HUDEP-2 (cell line): ENCODE data around the gene TECR.
"Not testable (repeated sequence)": the region's sequence is repeated elsewhere in the genome, so short reads cannot be mapped to it uniquely, and the experiment has no call there.

Source experiments
- DNase-seq, 76 experiments: peaks; one replicate each; lab custom pipeline; 2025; ENCODE audit not compliant: unreplicated experiment in 76 of 76; lab: John Stamatoyannopoulos, UW

TECR gene

DNA sequence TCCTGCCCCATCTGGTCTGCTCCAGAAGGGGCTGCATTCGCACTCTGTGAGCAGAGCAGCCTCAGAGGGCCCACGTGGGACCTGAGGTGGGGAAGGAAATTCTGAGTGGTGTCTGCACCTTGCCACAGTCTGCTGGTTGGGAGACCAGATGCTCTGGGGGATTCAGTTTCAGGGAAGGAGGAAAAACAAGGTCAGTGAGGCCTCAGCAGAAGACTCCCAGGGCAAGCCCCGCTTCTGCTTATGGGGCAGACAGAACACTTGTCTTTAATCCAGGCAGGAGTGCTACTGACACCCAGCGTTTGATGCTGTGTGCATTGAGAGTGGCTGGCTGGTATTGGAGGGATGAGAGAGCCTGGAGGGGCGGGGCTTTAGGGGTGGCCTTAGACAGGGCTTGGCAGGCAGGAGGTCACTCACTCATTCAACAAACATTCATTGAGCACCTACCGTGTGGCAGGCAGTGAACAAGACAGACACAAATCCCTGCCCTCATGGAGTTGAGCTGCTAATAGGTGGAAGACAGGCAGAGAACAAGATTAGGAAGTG is 48.6 kb downstream of the TECR start:
- DNase-seq: peak in 3 of 76 experiments; percentile 14 to 17 (median 15)

DNA sequence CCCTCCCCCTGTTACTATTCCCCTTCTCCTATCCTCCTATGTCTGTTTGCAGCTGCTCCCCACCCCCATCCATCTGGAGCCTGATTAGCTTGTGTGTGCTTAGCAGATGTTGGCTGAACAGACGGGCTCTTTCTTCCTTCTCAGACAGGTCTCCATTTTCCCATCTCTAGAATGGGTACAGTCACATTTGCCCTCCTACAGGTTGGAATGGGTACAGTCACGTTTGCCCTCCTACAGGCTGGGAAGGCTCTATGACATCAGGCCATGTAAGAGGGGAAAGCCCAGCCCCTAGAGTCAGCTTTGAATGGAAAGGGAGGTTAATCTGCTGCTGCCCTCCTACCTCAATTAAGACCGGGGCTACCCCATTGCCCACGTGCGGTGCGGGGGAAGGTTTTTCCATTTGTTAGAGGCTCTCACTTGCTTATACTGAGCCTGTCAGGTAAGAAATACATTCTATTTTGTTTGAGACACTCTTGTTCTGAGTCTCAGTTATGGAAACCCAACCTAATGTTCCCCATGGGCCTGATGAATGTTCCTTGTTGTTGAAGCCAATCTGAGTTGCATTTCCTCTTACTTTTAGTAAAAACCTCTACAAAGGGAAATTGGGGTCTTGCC is 51.3 kb downstream of the TECR start:
- peak in 1 of 76 experiments; percentile 6 for DNase-seq

DNA sequence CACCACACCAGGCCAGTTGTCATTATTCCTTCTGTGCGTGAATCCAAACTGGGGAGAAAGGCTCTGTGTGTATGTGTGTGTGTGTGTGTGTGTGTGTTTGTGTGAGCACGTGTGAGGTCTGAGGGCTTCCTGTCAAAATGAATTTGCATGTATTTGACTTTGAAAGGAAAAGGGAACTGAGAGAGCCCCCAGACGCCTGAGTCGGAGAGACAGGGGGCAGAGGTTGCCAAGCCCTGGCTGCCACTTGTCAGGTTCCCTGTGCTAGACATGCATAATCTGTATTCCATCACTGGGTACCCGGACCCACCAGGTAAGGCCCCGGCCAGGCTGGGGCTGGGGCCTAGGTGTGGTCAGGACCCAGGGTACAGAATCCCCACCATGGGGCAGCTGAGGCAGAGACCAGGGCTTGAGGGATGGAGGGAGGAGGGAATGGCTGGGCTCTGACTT is 53.5 kb downstream of the TECR start, which contains the start of gene CLEC17A:
CLEC17A (plus strand) TSS at position 191 of the 447 bp plus-strand sequence; CDS start at position 268, 77 bp downstream.
- DNase-seq: no peak

DNA sequence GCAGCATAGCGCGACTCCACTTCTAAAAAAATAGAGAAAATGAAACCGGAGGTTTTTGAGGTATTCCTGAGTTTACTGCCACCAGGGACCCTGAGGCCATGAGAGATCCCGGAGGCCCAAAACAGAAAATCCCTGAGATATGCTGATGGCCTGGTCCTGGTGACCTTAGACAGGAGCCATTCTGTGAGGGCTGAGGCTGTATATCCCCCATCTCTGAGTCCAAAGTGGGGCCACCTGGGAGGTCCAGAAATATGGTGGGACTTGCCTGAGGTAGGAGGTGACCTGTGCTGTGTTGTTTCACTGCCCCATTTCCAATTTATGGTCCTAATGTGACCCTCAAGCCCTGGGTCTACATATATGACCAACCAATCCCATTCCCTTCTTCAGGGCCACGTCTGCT is 55.0 kb downstream of the TECR start:
- DNase-seq: not testable (repeated sequence)

DNA sequence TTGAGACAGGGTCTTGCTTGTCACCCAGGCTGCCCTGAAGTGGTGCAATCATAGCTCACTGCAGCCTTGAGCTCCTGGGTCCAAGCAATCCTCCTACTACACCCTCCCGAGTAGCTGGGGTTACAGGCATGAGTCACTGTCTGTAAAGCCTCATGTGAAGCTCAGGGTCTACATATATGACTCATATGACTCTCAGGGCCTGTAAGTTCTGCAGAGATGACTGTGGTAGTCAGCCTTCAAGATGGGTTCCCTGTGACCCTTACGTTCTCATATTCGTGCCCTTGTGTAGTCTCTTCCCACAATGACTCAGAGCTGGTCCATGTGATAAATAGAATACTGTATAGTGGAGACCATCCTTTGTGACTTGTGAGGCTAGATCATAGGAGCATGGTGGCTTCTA is 55.8 kb downstream of the TECR start:
- not testable (repeated sequence) for DNase-seq

DNA sequence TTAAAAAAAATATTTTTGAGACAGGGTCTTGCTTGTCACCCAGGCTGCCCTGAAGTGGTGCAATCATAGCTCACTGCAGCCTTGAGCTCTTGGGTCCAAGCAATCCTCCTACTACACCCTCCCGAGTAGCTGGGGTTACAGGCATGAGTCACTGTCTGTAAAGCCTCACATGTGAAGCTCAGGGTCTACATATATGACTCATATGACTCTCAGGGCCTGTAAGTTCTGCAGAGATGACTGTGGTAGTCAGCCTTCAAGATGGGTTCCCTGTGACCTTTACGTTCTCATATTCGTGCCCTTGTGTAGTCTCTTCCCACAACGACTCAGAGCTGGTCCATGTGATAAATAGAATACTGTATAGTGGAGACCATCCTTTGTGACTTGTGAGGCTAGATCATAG is 60.0 kb downstream of the TECR start:
- DNase-seq: not testable (repeated sequence)

DNA sequence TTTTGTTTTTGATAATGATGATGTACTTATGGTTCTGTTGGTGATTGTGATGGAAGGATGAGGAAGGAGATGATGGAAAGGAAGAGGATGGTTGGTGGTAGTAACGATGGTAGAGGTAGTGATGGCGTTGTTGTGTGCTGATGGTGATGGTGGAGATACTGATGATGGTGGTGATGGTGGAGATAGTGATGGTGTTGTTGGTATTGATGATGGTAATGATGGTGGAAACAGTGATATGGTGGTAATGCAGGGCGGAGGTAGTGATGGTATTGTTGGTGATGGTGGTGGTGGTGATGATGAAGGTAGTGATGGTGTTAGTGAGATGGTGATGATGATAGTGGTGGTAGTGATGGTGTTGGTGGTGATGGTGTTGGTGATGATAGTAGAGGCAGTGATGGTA is 66.2 kb downstream of the TECR start:
- DNase-seq: no peak

DNA sequence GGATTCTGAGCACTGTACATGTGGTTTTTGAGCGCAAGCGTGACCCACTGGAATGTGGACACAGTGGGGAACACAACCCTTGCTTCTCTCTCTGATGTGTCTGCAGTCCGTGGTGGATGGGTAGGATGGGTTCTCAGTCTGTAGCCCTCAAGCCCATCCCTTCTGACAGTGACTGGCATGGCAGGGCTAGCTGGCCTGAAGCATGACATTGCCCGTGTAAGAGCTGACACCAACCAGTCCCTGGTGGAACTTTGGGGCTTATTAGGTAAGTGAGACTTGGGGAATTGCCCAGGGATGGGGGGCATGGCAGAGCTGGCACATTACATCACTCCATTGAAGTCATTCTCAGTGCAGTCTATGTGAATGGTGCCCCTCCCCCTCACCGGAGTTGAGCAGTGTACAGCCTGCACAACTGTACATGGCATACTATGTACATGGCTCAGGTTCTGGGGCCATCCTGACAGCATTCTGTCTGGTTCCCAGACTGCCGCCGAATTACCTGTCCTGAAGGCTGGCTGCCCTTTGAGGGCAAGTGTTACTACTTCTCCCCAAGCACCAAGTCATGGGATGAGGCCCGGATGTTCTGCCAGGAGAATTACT is 70.3 kb downstream of the TECR start:
- no peak for DNase-seq

DNA sequence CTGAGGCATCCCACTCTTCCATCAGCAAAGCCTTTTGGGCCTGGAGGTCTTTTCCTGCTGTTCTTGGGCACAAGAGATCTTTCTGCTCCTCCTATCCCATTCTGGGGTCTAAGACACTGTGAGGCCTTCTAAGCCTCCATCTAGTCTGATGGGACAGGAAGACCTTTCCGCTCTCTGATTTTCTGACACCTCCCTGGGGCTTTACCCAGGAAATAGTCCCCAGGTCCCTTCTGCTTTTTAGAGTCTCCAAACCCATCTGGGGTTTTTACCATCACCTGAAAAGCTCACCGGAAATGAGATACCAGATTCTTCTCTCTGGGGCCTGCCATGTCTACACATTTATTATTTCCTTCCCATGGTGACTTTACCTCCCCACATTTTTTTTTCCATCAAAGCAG is 74.6 kb downstream of the TECR start:
- no peak for DNase-seq

DNA sequence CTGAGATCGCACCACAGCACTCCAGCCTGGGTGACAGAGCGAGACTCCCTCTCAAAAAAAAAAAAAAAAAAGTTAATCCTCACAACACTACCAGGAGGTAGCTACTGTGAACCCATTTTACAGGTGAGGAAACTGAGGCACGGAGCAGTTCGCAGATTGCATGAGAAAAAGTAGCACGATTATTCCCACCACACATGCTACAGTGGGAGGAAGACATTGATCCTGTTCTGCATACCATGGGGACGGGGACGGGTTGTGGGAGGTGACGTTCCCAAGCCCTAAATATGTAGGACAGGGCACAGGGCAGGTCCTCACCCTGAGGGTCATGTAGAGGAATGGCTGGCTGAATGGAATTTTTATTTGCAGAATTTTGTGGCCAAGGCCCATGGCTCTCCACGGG is 77.2 kb downstream of the TECR start:
- no peak for DNase-seq

DNA sequence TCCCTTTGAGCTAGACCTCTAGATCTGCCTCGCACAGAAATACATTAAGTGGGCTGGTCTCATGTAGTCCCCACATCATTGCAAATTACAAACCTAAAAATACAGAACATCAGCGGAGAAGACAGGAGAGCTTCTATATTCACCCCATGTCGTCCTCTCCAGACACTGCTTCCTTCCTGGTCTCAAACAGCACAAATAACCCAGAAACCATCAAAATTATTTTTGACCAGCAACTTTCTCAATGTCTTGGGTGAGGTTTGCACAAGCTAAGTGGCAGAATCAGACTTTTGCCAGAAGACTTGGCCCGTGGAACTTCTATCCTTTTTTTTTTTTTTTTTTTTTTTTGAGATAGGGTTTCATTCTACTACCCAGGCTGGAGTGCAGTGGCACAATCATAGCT is 81.7 kb downstream of the TECR start:
- no peak for DNase-seq

DNA sequence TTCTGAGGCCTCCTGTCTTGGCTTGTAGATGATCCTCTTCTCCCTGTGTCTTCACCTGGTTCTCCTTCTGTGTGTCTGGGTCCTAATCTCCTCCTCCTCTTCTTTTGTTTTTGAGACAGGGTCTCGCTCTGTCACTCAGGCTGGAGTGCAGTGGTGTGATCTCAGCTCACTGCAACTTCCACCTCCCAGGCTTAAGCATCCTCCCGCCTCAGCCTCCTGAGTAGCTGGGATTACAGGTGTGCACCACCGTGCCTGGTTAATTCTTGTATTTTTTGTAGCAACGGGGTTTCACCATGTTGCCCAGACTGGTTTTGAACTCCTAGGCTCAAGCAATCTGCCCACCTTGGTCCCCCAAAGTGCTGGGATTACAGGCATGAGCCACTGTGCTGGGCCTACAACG is 82.8 kb downstream of the TECR start:
- DNase-seq: not testable (repeated sequence)

DNA sequence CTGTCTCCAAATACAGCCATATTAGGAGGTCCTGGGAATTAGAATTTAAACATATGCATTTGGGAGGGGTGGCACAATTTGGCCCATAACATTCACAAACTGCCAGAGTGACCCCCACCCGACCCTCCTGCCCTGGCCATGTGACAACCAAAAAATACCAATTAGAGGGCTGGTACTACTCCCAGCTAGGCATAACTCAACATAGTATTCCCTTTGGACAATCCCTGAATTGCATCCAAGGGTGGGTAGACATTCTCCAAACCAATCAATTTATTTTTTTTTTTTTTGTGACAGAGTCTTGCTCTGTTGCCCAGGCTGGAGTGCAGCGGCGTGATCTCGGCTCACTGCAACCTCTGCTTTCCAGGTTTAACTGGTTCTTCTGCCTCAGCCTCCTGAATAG is 83.3 kb downstream of the TECR start:
- DNase-seq: no peak

DNA sequence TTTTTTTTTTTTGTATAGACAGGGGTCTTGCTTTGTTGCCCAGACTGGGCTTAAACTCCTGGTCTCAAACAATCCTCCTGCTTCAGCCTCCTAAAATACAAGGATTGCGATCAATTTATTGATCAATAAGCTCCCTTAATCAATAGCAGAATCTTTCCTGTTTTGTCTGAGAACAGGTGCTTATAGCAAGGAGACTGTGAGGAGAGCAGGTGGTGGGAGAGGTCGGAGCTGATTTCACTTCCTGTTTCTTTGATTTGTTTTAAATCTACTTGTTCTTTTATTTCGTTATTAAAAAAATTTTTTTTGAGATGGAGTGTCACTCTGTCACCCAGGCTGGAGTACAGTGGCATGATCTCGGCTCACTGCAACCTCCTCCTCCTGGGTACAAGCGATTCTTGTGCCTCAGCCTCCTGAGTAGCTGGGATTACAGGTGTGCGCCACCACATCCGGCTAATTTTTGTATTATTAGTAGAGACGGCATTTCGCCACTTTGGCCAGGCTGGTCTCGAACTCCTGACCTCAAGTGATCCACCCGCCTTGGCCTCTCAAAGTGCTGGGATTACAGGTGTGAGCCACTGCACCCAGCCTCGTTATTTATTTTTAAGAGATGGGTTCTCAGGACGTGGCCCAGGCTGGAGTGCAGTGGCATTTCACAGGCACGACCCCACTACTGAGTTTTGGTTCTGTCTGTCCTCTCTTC is 84.2 kb downstream of the TECR start:
- not testable (repeated sequence) for DNase-seq

DNA sequence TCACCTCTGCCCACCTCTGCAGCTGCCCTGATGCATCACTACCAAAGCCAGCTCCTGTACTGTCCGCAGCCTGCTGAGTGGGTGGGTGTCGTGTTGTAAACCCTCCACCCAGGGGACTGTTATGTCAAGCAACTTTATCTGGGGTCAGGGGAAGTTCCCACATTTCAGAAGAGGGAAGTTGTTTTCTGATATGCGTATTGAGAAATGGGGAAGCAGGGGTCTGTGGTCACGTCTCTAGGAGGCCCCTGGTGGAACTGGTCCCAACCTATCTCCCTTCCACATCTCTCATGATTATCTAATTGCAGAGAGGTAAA is 84.7 kb downstream of the TECR start:
- no peak for DNase-seq
